ENCODE measurements around the gene ATP6V0A1.

Gene ATP6V0A1

DNA sequence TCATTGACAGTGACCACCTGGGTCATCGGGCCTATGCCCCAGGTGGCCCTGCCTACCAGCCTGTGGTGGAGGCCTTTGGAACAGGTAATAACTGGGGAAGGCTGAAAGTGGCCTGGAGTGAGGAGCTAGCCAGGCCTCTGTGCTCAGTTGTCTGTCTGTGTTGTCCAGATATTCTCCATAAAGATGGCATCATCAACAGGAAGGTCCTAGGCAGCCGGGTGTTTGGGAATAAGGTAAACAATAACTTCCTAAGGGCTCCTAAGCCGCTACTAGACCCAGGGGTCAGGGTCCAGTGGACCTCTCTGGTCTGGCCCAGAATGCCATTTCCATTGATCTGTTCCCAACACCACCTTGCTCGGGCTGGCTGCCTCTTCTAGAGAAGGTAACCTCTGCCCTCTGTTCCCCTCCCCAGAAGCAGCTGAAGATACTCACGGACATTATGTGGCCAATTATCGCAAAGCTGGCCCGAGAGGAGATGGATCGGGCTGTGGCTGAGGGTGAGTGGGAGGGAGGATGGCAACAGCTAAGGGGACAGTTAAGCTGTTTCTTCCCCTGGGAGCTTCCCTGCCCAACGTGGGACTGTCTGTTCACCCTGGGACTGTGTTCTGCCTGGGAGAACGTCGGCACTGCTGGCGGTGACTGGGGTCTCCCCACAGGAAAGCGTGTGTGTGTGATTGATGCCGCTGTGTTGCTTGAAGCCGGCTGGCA lies 106.3 kb downstream of the ATP6V0A1 start:
- no peak for DNase-seq

DNA sequence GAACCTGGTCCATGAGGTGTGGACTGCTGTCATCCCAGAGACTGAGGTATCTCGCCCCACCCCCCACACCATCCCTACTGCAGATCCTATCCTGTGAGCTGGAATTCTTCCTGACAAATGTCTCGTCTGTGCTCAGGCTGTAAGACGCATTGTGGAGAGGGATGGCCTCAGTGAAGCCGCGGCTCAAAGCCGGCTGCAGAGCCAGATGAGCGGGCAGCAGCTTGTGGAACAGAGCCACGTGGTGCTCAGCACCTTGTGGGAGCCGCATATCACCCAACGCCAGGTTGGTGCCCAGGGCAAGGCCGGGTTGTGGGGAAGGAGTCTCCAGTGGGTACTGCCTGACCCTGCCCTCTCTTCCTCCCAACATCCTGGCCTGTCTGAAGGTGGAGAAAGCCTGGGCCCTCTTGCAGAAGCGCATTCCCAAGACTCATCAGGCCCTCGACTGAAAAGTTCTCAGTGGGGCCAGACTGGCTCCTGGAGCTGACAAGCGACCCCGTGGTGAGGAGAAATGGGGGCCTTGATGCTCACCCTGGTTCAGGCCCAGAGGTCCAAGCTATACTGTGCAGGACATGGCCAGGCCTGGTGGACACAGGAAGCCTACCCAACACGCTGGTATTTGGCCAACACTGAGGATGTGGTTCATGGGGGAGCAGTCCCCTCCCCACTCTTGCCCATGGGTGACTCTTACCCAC lies 107.0 kb downstream of the ATP6V0A1 start:
- DNase-seq = no peak

DNA sequence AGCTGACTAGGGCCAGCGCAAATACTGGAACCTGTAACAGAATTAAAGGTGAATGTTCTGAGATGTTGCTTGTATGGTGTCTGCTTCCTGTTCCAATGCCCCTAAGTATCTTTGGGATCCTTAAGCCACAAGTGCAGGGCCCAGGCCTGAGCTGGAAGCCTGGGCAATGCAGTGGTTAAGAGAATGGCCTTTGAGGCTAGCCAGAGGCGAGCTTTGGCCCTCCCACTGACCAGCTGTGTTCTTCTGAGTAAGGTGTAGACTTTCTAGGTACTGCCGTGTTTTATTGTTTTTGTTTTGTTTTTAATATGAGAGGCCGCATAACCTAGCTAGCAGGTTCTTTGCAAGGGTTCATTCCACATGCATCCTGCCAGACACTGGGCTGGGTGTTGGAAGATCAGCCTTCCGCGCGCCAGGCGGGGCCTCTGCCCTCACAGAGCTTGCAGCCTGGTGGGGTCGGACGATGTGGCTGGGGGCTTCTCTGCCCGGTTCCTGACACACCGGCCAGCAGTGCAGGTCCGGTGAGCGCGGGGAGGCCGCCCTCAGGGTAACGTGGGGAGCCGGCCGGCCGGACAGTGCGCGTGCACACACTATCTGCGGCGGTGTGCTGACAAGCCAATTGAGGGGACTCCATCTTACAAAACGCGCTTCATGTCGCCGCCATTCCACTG lies 107.7 kb downstream of the ATP6V0A1 start:
- DNase-seq = peak; percentile 75

DNA sequence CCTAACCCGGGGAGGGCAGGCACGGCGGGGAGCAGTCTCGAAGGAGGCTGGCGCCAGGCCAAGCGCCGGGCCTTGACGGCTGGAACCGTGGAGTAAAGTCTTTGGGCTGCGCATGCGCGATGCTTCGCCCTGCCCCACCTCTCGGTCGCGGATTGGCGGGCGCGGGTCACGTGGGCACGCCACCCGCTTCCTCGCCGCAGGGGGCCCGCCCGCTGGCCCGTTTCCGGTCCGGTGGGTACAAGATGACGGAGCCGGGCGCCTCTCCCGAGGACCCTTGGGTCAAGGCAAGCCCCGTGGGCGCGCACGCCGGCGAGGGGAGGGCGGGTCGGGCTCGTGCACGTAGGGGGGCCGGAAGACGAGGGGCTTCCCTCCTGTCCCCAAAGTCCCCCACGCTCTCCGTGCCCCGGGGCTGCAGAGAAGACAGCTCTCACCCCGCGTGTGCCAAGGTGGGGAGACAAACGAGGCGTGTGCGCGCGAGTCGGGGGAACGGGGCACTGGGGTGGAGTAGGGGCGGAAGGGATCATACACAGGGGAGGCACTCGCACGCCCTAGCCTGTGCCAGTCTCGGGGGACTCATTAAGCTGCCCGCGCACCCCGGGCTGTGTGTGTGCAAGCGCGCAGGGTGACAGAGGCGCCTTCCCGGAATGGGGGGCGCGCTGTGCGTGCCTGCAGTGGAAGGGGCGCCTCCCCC lies 108.3 kb downstream of the ATP6V0A1 start, which contains the start of gene MLX:
Gene MLX (plus strand): TSS at position 218 of the 691 bp plus-strand sequence. CDS start 25 bp downstream, at position 243.
- DNase-seq = peak; percentile 97

DNA sequence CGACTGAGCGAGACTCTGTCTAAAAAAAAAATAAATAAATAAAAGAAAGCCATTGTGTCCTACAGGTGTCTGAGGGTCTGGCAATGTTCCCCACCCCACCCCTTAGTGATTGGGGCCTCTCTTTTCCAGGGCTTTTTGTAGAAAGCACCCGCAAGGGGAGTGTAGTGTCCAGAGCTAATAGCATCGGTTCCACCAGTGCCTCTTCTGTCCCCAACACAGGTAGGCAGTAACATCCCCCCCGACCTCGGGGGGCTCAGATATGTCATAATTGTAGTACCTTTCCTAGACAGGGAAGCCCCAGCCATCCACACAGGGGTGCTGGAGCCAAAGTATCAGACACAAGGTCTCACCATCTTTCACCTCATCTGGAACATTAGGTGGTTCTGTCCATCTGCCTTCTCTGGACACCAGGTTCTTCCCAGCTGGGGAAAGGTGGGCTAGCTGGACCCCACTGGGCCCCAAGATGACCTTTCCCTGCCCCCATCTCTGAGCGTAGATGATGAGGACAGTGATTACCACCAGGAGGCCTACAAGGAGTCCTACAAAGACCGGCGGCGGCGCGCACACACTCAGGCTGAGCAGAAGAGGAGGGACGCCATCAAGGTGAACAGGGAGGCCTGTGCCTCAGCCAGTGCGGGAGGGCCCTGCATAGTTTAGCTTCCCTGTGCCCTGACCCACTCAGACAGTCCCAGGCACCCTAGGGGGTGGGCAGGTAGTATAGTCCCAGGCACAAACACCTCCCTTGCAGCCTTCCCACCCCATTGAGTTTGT lies 109.8 kb downstream of the ATP6V0A1 start:
- DNase-seq = no peak

DNA sequence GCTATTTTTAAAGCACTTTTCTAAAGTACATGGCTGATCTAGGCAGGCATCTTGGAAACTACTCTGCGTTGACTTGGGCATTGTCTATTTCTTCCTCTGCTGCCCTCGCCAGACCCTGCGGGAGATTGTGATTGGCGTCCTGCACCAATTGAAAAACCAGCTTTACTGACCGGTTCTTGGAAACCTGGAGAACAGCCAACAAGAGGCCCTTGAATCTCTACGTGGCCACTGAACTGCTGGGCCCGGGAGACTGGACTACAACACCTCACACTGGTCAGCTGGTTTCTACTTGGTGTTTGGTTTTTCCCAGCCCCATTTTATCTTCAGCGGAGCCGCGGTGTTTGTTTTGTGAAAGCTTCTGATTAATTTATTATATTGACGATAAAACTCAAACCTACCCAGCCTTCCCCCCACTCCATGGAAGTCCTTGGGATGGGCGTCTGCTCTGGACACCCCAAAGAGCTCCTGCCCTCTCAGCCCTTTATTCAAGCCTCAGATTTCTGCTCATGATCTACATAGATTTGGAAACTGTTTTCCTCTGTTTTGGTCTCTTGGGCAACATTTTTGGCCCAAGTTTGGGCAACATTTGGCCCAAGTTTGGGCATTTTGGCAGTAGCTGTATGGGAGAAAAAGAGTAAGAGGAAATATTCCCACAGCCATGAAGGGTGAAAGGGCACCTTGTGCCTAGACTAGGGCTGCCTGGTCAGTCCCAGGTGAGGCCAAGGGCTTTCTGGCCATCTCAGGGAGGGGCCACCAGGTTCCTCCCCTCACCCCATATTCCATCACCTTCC lies 113.0 kb downstream of the ATP6V0A1 start:
- DNase-seq = no peak
